ENCODE data around the gene DDX1. TPM values are rescaled to one million over a fixed set of nuclear protein-coding genes. Genes with fewer than 3 reads are reported as not detected.

DDX1 gene
- total RNA-seq, 1 donor from 2014 or later = 103 TPM

GRCh38 chr2:15655123-15655887 lies 63.6 kb downstream of the DDX1 start:
- peaks cover 11% of the 10 kb centered on the region for H3K27me3 Mint-ChIP-seq (ENCODE audit: insufficient read depth, low read depth)

GRCh38 chr2:15656090-15656489 lies 64.4 kb downstream of the DDX1 start:
- Mint-ChIP-seq H3K9me3 (peaks cover 14% of the 10 kb centered on the region), H3K4me3 (no peak overlapping the region), H3K36me3 (no peaks in the 10 kb centered on the region), H3K4me1 (peaks cover 27% of the 10 kb centered on the region), H3K27ac (no peak overlapping the region), H3K27me3 (ENCODE audit: insufficient read depth, low read depth) (peaks cover 5% of the 10 kb centered on the region)
- Histone ChIP-seq H3K4me3 (no peak overlapping the region), H3K27ac (no peak overlapping the region), H2AFZ (replicated peaks) (no peak overlapping the region), H3F3A (ENCODE audit: low read depth) (no peaks in the 10 kb centered on the region), H3K9me3 (ENCODE audit: low read depth) (no peaks in the 10 kb centered on the region), H3K36me3 (no peaks in the 10 kb centered on the region), H3K9ac (no peak overlapping the region), H3K4me2 (no peak overlapping the region), H3K4me1 (no peaks in the 10 kb centered on the region), H3K79me2 (ENCODE audit: low read depth) (no peaks in the 10 kb centered on the region), H4K20me1 (ENCODE audit: low read depth) (no peaks in the 10 kb centered on the region), H3K27me3 (no peaks in the 10 kb centered on the region)
- no peak for DNase-seq (ENCODE audit: low spot score)
- TF ChIP-seq CTCF (IDR thresholded peaks at IDR 0.05) (no peak), EZH2 (IDR thresholded peaks at IDR 0.05) (no peak), EZH2phosphoT487 (IDR thresholded peaks at IDR 0.05) (no peak)

More at GRCh38 chr2:15655123-15655887, 63.6 kb downstream of the DDX1 start:
- Histone ChIP-seq H3K9ac (no peak overlapping the region), H3K4me1 (no peaks in the 10 kb centered on the region), H3K27me3 (no peaks in the 10 kb centered on the region), H3K9me3 (ENCODE audit: low read depth) (no peaks in the 10 kb centered on the region), H2AFZ (replicated peaks) (no peak overlapping the region), H3K79me2 (ENCODE audit: low read depth) (no peaks in the 10 kb centered on the region), H3F3A (ENCODE audit: low read depth) (no peaks in the 10 kb centered on the region), H3K27ac (no peak overlapping the region), H4K20me1 (ENCODE audit: low read depth) (no peaks in the 10 kb centered on the region), H3K4me2 (no peak overlapping the region), H3K4me3 (no peak overlapping the region), H3K36me3 (no peaks in the 10 kb centered on the region)
- Mint-ChIP-seq H3K36me3 (no peaks in the 10 kb centered on the region), H3K27ac (peak overlapping the region; percentile 2), H3K4me1 (peaks cover 30% of the 10 kb centered on the region), H3K4me3 (no peak overlapping the region), H3K9me3 (peaks cover 14% of the 10 kb centered on the region)
- DNase-seq (ENCODE audit: low spot score) = no peak
- no peak for TF ChIP-seq EZH2phosphoT487 (IDR thresholded peaks at IDR 0.05)
- no peak for TF ChIP-seq CTCF (IDR thresholded peaks at IDR 0.05)
- TF ChIP-seq EZH2 (IDR thresholded peaks at IDR 0.05) = no peak

GRCh38 chr2:15657759-15658158 lies 66.1 kb downstream of the DDX1 start:
- no peaks in the 10 kb centered on the region for H3K36me3 ChIP-seq
- no peak for TF ChIP-seq EZH2phosphoT487 (IDR thresholded peaks at IDR 0.05)
- no peak for TF ChIP-seq EZH2 (IDR thresholded peaks at IDR 0.05)
- no peak for TF ChIP-seq CTCF (IDR thresholded peaks at IDR 0.05)
- no peaks in the 10 kb centered on the region for H3K27me3 ChIP-seq
- H3K4me2 ChIP-seq = no peak overlapping the region
- no peaks in the 10 kb centered on the region for H3K79me2 ChIP-seq (ENCODE audit: low read depth)
- Mint-ChIP-seq H3K27me3 (ENCODE audit: insufficient read depth, low read depth) (peaks cover 3% of the 10 kb centered on the region), H3K4me1 (peaks cover 16% of the 10 kb centered on the region), H3K4me3 (no peak overlapping the region), H3K9me3 (peaks cover 16% of the 10 kb centered on the region), H3K36me3 (no peaks in the 10 kb centered on the region), H3K27ac (no peak overlapping the region)
- no peak overlapping the region for H3K4me3 ChIP-seq
- no peaks in the 10 kb centered on the region for H3K9me3 ChIP-seq (ENCODE audit: low read depth)
- no peak overlapping the region for H3K9ac ChIP-seq
- no peaks in the 10 kb centered on the region for H4K20me1 ChIP-seq (ENCODE audit: low read depth)
- H3F3A ChIP-seq (ENCODE audit: low read depth) = no peaks in the 10 kb centered on the region
- no peak for DNase-seq (ENCODE audit: low spot score)
- no peaks in the 10 kb centered on the region for H3K4me1 ChIP-seq
- no peak overlapping the region for H2AFZ ChIP-seq (replicated peaks)
- H3K27ac ChIP-seq = no peak overlapping the region

All from neural progenitor cell (in vitro differentiated cells).